Thymus (tissue), 14 donors: Measurements from ENCODE around the gene GBP2. TPM values are rescaled to one million over a fixed set of nuclear protein-coding genes. Genes with fewer than 3 reads are reported as not detected.

Experiments
- DNase-seq, 9 donors: peaks; one replicate each; pipeline ENCODE4 v3.0.0-alpha.2; 2013; ENCODE audit warnings: low spot score in 9 of 9, low read depth in 6 of 9, missing footprints in 1 of 9
- H3K27ac ChIP-seq, 2 donors: one replicate each; pipeline ENCODE4 v1.5.1; 2013; ENCODE audit warnings: control low read depth in 1 of 2, low read depth in 1 of 2, low read length in 1 of 2, mild to moderate bottlenecking in 1 of 2, moderate library complexity in 1 of 2
- H3K27me3 ChIP-seq, 2 donors: one replicate each; pipeline ENCODE4 v1.5.1; 2013; ENCODE audit warnings: low read length in 1 of 2; ENCODE audit not compliant: control insufficient read depth in 2 of 2, insufficient read depth in 1 of 2
- H3K36me3 ChIP-seq, 2 donors: one replicate each; pipeline ENCODE4 v1.5.1; 2013; ENCODE audit warnings: low read length in 1 of 2, mild to moderate bottlenecking in 1 of 2, moderate library complexity in 1 of 2; ENCODE audit not compliant: control insufficient read depth in 2 of 2, insufficient read depth in 2 of 2
- H3K4me1 ChIP-seq, 2 donors: one replicate each; pipeline ENCODE4 v1.5.1; 2013; ENCODE audit warnings: low read length in 2 of 2; ENCODE audit not compliant: control insufficient read depth in 2 of 2, insufficient read depth in 2 of 2
- H3K4me3 ChIP-seq, 2 donors: one replicate each; pipeline ENCODE4 v1.5.1; 2013; ENCODE audit warnings: low read length in 2 of 2, control low read depth in 1 of 2, mild to moderate bottlenecking in 1 of 2
- H3K9me3 ChIP-seq, 2 donors: one replicate each; pipeline ENCODE4 v1.5.1; 2013; ENCODE audit warnings: low read length in 1 of 2, mild to moderate bottlenecking in 1 of 2; ENCODE audit not compliant: control insufficient read depth in 2 of 2, insufficient read depth in 1 of 2
- WGBS: extraction: QIAGEN DNeasy Blood & Tissue Kit; methylation state at CpG from one replicate; pipeline ENCODE4 v1.1.7; 2013; 5-methylcytosine and 5-hydroxymethylcytosine counted together
- long read RNA-seq, 10 donors: transcript quantifications; one replicate each; lab custom pipeline, GENCODE V29; 2026
- polyA plus RNA-seq: library from polyadenylated mRNA; stranded (reverse); fragments of 200-250 nt; gene quantifications from one replicate; pipeline ENCODE4 v1.2.3, GENCODE V29; 2013
- total RNA-seq: library from RNA; stranded (reverse); fragments of 120-200 nt; gene quantifications from one replicate; pipeline ENCODE4 v1.2.4, GENCODE V29; 2013
- donor health status: healthy.

Gene GBP2
- total RNA-seq (60.5 TPM), polyA plus RNA-seq (88.7 TPM)
- long read RNA-seq, donor 1 = 0 reads
- long read RNA-seq, donor 2, transcript GBP2-201 (11 exons, 2,220 nt) = major isoform, 5 of 6 reads
- long read RNA-seq, donor 2, partial matches to known transcripts = 0 of 6 reads
- long read RNA-seq, donor 2, other reads (novel, unspliced or antisense) = 0 of 6 reads
- long read RNA-seq, donor 3, transcript GBP2-201 (11 exons, 2,220 nt) = major isoform, 8 of 8 reads
- long read RNA-seq, donor 3, partial matches to known transcripts = 0 of 8 reads
- long read RNA-seq, donor 3, other reads (novel, unspliced or antisense) = 0 of 8 reads
- long read RNA-seq, donor 4, partial matches to known transcripts = 0 of 3 reads
- long read RNA-seq, donor 4, other reads (novel, unspliced or antisense) = 0 of 3 reads
- long read RNA-seq, donor 5, transcript GBP2-201 (11 exons, 2,220 nt) = major isoform, 8 of 37 reads
- long read RNA-seq, donor 5, partial matches to known transcripts = 29 of 37 reads
- long read RNA-seq, donor 5, other reads (novel, unspliced or antisense) = 0 of 37 reads
- long read RNA-seq, donor 6, partial matches to known transcripts = 0 of 4 reads
- long read RNA-seq, donor 6, other reads (novel, unspliced or antisense) = 0 of 4 reads
- long read RNA-seq, donor 7, transcript GBP2-201 (11 exons, 2,220 nt) = major isoform, 6 of 12 reads
- long read RNA-seq, donor 7, partial matches to known transcripts = 5 of 12 reads
- long read RNA-seq, donor 7, other reads (novel, unspliced or antisense) = 0 of 12 reads
- long read RNA-seq, donor 8, partial matches to known transcripts = 0 of 2 reads
- long read RNA-seq, donor 8, other reads (novel, unspliced or antisense) = 0 of 2 reads
- long read RNA-seq, donor 9, partial matches to known transcripts = 0 of 1 reads
- long read RNA-seq, donor 9, other reads (novel, unspliced or antisense) = 0 of 1 reads
- long read RNA-seq, donor 10, partial matches to known transcripts = 0 of 4 reads
- long read RNA-seq, donor 10, other reads (novel, unspliced or antisense) = 0 of 4 reads

GRCh38 chr1:89125913-89126580 is at the start of gene GBP2:
Gene GBP2 (minus strand): TSS chr1:89126114. CDS start chr1:89121966, 4,148 bp downstream.
- no peaks in the 10 kb centered on the region for H3K9me3 ChIP-seq
- H3K36me3 ChIP-seq = peaks cover 0 to 2% of the 10 kb centered on the region in 2 donors
- H3K4me3 ChIP-seq = peak within 1 kb of the TSS; percentile 35 to 37
- peak in 5 of 9 donors; percentile 10 to 64 (median 28) for DNase-seq
- peak within 1 kb of the TSS; percentile 67 to 71 for H3K27ac ChIP-seq
- no peaks in the 10 kb centered on the region for H3K27me3 ChIP-seq
- peaks cover 6 to 10% of the 10 kb centered on the region in 2 donors for H3K4me1 ChIP-seq
- 7% methylated on average over 6 of the region's 6 CpGs for whole genome bisulfite sequencing

- no peak for DNase-seq
- Histone ChIP-seq H3K27me3 (no peaks in the 10 kb centered on the region), H3K9me3 (no peaks in the 10 kb centered on the region), H3K27ac (no peak overlapping the region), H3K36me3 (no peaks in the 10 kb centered on the region), H3K4me3 (no peak overlapping the region), H3K4me1 (no peaks in the 10 kb centered on the region)
- WGBS = 95% methylated on average over 3 of the region's 3 CpGs
These were observed 48.6 kb upstream of the GBP2 start for GRCh38 chr1:89174491-89174890.

GRCh38 chr1:89172468-89173143 is 46.7 kb upstream of the GBP2 start:
- no peak for DNase-seq
- H3K36me3 ChIP-seq = no peaks in the 10 kb centered on the region
- 98% methylated on average over 4 of the region's 4 CpGs for WGBS
- H3K4me3 ChIP-seq = no peak overlapping the region
- no peaks in the 10 kb centered on the region for H3K27me3 ChIP-seq
- no peaks in the 10 kb centered on the region for H3K9me3 ChIP-seq
- no peak overlapping the region for H3K27ac ChIP-seq
- no peaks in the 10 kb centered on the region for H3K4me1 ChIP-seq

- Histone ChIP-seq H3K4me1 (no peaks in the 10 kb centered on the region), H3K27ac (no peak overlapping the region), H3K4me3 (no peak overlapping the region), H3K9me3 (no peaks in the 10 kb centered on the region), H3K27me3 (no peaks in the 10 kb centered on the region), H3K36me3 (no peaks in the 10 kb centered on the region)
- DNase-seq = no peak
These were observed 45.1 kb upstream of the GBP2 start for GRCh38 chr1:89171067-89171438.

DNA sequence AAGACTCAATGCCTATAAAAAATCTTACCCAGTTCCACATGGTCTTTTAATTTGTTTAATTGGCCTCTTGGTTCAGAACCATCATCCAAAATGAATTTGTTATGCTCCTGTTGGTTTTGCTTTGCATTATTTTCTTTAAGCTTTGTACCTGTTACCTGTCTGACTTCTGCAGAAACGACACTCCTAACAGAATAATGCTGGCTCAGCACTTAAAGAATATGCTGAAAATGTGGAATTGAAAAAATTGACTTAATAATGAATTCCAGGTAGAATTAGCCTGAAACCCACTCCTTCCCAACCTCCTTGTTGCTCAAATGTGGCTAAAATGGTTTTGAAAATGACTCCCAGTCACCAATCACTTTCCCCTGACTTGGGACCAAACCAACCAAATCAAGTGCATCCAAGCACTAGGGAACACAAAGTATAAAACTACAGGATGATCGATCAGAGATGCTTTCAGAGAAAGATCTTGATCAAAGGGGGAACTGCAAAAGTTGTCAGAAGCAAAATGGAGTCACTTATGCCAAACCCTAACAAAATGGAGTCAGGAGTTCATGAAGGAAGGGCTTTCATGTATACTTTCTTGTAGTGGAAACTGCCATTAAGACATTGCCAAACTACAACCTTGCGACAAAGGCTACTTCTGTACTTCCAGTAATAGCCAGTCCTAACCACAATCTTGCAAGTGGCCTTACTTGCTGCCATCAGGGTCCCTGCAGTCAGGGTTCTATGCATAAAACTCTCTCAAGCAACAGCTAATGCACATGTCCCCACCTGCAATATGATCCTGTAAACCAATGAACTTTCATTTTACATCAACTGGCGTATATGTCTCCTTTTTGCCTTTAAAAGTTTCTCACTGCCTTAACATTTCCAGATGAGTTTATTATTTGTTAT is 44.5 kb upstream of the GBP2 start:
- no peaks in the 10 kb centered on the region for H3K9me3 ChIP-seq
- DNase-seq = no peak
- no peaks in the 10 kb centered on the region for H3K36me3 ChIP-seq
- 92% methylated on average over 4 of the region's 4 CpGs for WGBS
- no peaks in the 10 kb centered on the region for H3K4me1 ChIP-seq
- no peak overlapping the region for H3K4me3 ChIP-seq
- no peak overlapping the region for H3K27ac ChIP-seq
- no peaks in the 10 kb centered on the region for H3K27me3 ChIP-seq

DNA sequence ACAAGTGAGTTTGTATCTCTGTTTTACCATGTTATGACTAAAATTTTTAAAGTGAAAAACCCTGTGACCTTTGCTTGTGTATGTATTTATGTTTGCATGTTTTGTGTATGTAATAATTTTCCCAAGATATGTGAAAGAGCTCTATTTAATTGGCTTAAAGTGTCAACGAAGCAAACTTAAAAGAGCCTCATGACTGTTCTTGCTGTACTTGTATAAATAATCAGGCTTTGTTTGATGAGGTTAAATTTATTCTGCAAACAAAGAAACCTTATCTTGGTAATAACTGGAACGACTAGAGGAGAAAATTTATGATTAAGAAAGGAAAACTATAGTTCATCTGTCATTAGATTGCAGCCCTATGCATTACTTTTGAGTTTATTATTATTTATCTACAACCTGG is 43.3 kb upstream of the GBP2 start:
- Histone ChIP-seq H3K4me1 (no peaks in the 10 kb centered on the region), H3K9me3 (no peaks in the 10 kb centered on the region), H3K27ac (no peak overlapping the region), H3K27me3 (no peaks in the 10 kb centered on the region), H3K36me3 (no peaks in the 10 kb centered on the region), H3K4me3 (no peak overlapping the region)
- WGBS = 85% methylated on average over 2 of the region's 2 CpGs
- no peak for DNase-seq

GRCh38 chr1:89167590-89168230 is 41.8 kb upstream of the GBP2 start:
- Histone ChIP-seq H3K27ac (peak overlapping the region in 1 of 2 donors; percentile 28), H3K36me3 (no peaks in the 10 kb centered on the region), H3K27me3 (no peaks in the 10 kb centered on the region), H3K4me3 (no peak overlapping the region), H3K4me1 (no peaks in the 10 kb centered on the region), H3K9me3 (no peaks in the 10 kb centered on the region)
- 90% methylated on average over 2 of the region's 2 CpGs for WGBS
- DNase-seq = peak in 1 of 9 donors; percentile 21
